Left renal cortex interstitium (tissue), 4 donors: ENCODE data around the gene TGFB2. TPM values are rescaled to one million over a fixed set of nuclear protein-coding genes. Genes with fewer than 3 reads are reported as not detected.

Experiments
- DNase-seq, 4 donors: peaks; one replicate each; pipeline ENCODE4 v3.0.0-alpha.2; 2013; ENCODE audit warnings: low read depth in 4 of 4, low spot score in 2 of 4, missing footprints in 1 of 4
- polyA plus RNA-seq, 4 donors: library from polyadenylated mRNA; unstranded; fragments of 120-200 nt; gene quantifications; one replicate each; pipeline ENCODE4 v1.2.1, GENCODE V29; 2013; ENCODE audit not compliant: insufficient read length in 4 of 4

TGFB2 gene
- polyA plus RNA-seq, 4 donors = 10.3 to 18.3 (median 13.5) TPM

DNA sequence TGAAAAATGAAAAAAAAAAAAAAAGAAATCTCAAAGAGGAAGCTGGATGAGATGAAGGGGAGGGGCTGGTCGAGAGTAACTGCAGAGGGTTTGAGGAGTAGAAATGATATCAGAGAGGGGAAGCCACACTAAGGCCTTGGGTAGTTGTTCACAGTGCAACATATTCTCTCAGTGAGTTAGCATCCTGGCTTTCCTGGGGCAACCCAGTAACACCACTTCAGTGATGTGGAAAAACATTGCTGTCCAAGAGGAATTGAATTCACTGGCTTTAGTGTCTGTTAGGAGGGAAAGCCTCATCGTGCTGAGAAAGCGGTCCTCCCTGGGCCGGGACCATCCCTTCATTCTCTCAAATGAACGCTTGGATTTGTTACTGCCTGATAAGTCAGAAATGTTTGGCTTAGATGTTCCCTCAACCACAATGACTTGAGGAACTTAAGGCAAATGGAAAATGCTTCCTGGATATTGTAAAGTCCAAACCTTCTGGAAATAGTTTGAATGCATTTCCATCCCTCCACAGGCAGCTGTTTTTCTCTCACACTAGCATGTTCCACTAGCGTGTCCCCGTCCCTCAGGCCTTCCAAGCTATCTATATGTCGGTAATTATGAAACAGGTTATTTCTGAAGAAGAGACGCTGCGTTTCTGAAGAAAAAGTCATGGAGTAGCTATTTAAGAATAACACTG, 12.2 kb downstream of the TGFB2 start:
- no peak for DNase-seq

GRCh38 chr1:218357893-218358232, 12.7 kb downstream of the TGFB2 start:
- DNase-seq = no peak

- no peak for DNase-seq
Observed at GRCh38 chr1:218361298-218362065, 16.3 kb downstream of the TGFB2 start.

DNA sequence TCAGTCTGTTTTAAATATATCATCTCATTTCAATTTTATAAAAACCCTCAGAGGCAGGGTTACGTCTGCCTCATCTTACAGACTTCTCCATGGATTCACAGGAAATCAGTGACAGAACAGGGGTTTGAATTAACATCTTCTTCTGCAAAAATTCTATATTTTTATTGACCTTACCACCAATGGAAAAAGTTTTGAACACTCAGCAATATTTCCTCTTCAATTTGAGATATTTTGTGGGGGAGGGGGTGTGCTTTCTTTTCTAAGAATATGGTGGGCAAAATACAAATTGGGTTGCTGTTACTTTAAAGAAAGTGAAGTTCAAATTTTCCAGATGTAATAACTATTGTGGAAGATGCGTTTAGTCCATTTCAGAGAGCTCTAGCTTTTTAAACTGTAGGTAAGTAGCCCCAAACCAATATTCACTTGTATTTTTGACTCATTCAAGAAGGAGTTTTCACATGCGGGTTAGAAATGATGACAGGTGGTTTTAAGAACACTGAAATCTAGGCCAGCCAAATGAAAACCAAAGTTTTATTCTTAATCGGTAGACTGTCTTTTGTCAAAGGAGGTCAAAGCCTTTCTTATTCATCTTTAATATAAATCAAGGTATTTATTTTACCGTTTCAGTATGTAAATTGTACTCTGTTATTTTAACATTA, 17.4 kb downstream of the TGFB2 start:
- DNase-seq = no peak

- DNase-seq = no peak
Observed at GRCh38 chr1:218363141-218363540, 18.0 kb downstream of the TGFB2 start.

DNA sequence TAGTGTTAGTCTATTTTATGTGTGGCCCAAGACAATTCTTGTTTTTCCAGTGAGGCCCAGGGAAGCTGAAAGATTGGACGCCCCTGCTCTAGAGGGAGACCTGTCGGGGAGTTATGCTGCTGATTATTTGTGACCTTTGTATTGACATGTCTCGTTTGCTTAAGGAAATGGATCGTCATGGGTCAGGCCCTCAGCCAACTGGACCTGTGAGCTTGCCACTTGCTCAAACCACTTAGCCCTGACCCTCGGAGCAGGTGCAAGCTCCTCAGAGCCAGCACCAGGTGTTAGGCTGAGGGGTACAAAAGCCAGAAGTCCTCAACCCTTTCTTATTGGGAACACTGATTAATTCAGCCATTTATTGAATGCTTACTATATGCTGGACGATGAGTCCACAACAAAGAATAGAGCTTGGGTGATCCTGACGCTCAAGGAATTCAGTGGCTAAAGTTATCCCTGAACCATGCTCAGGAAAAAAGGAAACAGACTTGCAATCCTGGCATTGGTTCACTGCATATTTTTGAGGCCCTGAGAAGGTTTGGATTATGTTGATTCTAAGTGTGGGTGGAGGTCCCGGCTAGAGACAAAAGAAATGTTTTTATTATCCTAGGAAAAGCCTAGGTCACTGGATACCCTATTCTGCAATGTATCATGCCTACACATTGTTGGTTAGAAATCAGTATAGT, 19.0 kb downstream of the TGFB2 start:
- no peak for DNase-seq

DNA sequence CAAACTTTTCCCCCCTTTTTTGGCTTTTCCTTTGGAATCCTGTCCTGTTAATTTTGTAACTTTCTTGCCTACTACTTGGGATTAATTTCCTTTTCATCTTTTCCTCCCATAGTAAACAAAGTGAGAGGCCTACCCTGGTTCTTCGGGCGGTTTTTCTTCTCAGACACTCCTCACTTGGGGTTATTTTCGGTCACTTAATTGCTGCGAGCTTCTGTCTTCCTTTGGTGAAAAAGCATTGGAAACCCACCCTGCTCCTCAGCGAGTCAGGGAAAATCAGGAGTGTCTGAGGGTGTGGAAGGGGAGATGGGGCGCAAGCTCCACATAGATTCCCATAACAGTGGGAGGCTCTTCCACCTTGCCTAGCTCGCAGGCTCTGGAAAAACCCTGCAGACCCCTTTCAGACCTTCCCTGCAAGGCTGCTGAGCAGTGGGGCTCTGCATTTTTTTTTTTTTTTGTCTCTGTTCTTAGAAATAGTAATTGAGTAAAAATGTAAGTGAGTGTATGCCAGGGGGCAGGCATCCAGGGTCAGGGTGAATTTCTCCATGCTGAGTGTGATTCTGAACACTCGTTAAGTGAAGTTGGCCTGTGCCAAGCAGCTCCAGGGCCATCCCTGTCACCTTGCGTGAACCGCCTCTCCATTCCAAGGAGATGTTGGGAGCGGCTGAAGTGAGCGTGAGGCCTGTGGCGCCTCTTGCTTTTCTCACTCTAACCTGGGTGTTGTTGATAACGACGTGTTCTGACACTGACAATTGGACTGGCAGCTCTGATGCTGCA, 20.3 kb downstream of the TGFB2 start:
- no peak for DNase-seq

GRCh38 chr1:218366322-218367052, 21.4 kb downstream of the TGFB2 start:
- no peak for DNase-seq

DNA sequence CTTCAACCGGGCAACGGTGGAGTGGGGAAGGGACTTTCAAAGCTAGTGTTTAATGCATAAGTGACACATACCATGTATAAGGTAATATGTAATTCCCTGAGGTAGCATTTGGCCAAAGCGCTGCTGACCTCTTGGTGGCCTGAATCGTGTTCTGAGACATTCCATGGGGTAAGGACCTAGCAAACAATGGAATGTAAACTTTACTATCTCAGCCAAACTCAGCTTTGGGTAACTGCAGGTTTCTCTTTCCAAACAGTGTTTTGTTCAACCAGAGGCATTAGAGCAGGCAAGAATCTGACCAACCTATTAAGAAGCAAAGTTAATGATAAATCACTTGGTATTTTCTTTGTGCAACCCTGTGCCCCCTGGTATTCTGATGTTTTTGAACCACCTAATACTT, 22.0 kb downstream of the TGFB2 start:
- no peak for DNase-seq

- no peak for DNase-seq
Observed at GRCh38 chr1:218368686-218369085, 23.6 kb downstream of the TGFB2 start.

GRCh38 chr1:218369688-218370511, 24.8 kb downstream of the TGFB2 start:
- DNase-seq = no peak

GRCh38 chr1:218371927-218372672, 27.0 kb downstream of the TGFB2 start:
- DNase-seq = no peak

DNA sequence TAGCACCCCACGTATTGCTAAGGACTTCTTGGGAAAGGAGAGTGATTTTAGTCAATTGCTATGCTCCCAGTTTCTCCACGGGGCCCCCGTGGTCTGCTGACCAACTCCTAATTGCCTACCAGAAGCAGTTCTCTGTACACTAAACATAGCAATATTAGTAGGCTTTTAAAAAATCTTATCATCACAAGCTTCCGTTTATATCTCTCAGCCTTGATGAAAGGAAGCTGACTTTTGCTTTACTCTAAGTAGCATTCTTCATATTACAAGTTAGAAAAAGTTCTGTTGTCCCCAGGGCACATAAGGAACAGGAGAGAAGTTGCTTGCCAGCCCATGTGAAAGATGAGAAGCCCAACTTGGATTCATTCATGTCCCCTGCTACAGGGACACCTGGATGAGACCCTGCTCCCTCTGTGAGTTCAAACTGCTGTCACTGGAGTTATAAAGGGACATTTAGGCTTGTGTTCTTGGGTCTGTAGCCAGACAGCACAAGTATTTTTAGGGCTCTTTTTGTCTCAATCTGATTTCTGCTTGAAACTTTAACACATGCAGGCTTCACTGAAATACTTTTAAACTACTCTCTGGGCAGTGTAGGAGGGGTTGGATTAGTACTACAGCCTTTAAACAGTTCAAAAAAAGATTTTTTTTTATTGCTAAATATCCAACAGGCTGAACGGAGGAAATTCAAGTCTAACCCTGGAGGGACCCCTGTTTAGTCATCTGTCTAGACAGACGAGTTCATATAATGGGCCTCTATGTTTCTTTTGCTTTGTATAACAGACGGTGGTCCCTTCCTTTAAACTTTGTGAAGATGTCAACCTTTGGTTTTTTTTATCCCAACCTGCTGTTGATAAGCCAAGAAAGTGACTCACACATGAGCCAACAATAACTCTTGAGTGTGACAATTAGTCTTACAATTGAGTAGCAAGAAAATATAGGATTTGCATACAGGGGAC, 29.5 kb downstream of the TGFB2 start:
- no peak for DNase-seq

DNA sequence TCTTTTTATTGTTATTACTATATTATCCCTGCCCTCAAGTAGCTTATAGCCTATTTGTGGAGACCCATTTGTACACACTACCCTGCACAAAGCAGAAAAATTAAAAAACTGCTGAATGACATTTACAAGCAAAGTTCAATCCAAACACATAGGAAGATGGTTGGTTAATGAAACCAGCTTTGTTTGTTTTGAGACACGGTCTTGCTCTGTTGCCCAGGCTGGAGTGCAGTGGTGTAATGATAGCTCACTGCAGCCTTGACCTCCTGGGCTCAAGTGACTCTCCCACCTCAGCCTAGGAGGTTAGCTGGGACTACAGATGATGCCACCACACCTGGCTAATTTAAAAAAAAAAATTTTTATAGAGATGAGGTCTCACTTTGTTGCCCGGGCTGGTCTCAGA, 31.6 kb downstream of the TGFB2 start:
- DNase-seq = no peak

- DNase-seq = no peak
Observed at GRCh38 chr1:218377143-218377660, 32.1 kb downstream of the TGFB2 start.

- no peak for DNase-seq
Observed at GRCh38 chr1:218380125-218380977, 35.2 kb downstream of the TGFB2 start.
